ENCODE results near the gene ZSWIM8. TPM values are rescaled to one million over a fixed set of nuclear protein-coding genes. Genes with fewer than 3 reads are reported as not detected.

Gene ZSWIM8
- total RNA-seq, result 25.0 and 33.7 TPM in 2 replicates

GRCh38 chr10:73785211-73785720 is at the start of gene ZSWIM8:
TSS of gene ZSWIM8 (plus strand) at chr10:73785606. CDS start at chr10:73785879, 273 bp downstream.

GRCh38 chr10:73743905-73744663 is 41.3 kb upstream of the ZSWIM8 start, which contains the start of gene SEC24C:
TSS of gene SEC24C (plus strand) at chr10:73744372. CDS start at chr10:73746833, 2,461 bp downstream.

GRCh38 chr10:73781879-73782748 is 3.3 kb upstream of the ZSWIM8 start, which contains the start of gene CHCHD1:
TSS of gene CHCHD1 (plus strand) at chr10:73782048. CDS start at chr10:73782076, 28 bp downstream.

Other genes with a start within 250 kb of the ZSWIM8 start
- gene USP54, start 194.3 kb upstream of the ZSWIM8 start, total RNA-seq, result 3.5 and 5.3 TPM in 2 replicates
- 0.11 and 0.86 TPM in 2 replicates for gene MYOZ1, start 144.1 kb upstream of the ZSWIM8 start, total RNA-seq
- gene SYNPO2L, start 129.6 kb upstream of the ZSWIM8 start, total RNA-seq, result not detected in 2 replicates
- gene AGAP5, start 87.5 kb upstream of the ZSWIM8 start, total RNA-seq, result 1.2 and 3.2 TPM in 2 replicates
- 61.5 and 68.2 TPM in 2 replicates for gene SEC24C, start 41.2 kb upstream of the ZSWIM8 start, total RNA-seq
- 61.4 and 75.8 TPM in 2 replicates for gene CHCHD1, start 3.6 kb upstream of the ZSWIM8 start, total RNA-seq
- gene NDST2, start 26.0 kb downstream of the ZSWIM8 start, total RNA-seq, result 10.5 and 18.4 TPM in 2 replicates
- gene CAMK2G, start 88.9 kb downstream of the ZSWIM8 start, total RNA-seq, result 14.9 and 15.9 TPM in 2 replicates
- gene PLAU, start 125.5 kb downstream of the ZSWIM8 start, total RNA-seq, result 292 and 758 TPM in 2 replicates
- 59.7 and 77.2 TPM in 2 replicates for gene VCL, start 212.5 kb downstream of the ZSWIM8 start, total RNA-seq